Activated T-cell treated with anti-CD3 and anti-CD28 coated beads for 24 hours (primary cell): Measurements from ENCODE around the gene PKP1.

Experiments
- DNase-seq: peaks from one replicate; pipeline ENCODE4 v3.0.0-alpha.2; 2020; ENCODE audit warnings: low read depth

PKP1 gene

DNA sequence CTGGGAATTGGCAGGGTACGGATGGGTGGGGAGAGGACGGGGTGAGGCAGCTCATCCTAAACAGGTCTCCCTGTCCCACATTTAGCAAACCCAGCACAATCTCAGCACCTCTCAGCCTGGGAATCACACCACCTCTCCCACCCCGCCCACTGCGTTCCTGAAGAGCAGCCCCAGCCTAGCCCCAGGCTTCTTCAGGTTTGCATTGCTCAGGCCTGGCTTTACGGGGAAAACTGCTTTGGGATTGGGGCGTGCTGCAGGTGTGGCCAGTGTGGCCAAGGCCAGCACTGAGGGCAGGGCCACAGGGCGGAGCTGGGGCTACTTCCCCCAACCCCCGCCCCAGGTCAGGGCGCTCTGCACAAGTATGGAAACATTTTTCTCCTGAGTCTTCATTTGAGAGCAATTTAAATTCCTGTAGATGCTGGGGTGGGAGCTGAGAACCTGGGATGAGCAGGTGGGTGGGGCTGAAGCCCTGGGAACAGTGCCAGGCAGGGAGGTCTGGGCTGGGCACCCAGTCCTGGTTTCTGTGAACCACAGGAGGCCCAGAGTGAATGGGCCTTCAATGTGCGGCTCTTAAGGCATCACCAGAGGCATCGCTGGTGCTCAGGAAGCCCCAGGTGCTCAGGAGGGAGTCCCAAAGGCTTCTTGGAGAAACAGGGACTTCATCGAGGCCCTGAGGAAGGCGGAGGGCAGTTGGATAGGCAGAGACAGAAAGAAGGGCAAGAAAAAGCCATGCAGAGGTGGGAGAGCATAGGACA lies 70.1 kb downstream of the PKP1 start:
- DNase-seq: no peak

DNA sequence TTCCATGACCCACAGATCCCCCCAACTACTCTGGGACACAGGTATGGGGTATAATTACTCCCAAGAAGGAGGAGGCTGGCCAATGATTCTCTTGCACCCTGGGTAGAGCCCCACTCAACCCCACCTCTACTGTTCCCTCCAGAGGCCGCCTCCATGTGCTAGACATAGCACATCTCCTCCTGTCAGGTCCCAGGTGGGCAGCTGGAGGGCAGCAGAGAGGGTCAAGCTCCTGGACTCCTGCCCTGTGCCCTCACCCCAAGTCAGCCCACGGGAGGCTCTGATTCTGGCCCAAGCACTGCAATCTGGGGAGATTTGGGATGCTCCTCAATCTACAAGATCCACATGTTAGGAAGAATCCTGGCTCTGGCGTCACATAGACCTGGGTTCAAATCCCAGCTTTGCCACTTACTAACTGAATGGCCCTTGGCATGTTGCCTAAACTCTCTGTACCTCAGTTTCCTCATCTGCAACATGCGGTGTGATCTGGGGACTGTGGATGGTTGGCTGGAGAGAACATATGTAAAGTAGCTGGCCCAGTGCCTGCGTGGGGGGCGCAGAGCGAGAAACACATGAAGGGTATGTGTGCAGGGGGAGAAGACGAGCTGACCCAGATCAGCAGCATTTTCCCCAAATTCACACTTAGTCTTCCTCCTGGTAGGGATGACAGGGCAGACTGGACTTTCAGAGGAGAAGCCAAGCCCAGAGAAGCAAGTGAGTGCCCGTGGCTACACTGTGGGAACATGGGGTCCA lies 71.0 kb downstream of the PKP1 start:
- DNase-seq: no peak

DNA sequence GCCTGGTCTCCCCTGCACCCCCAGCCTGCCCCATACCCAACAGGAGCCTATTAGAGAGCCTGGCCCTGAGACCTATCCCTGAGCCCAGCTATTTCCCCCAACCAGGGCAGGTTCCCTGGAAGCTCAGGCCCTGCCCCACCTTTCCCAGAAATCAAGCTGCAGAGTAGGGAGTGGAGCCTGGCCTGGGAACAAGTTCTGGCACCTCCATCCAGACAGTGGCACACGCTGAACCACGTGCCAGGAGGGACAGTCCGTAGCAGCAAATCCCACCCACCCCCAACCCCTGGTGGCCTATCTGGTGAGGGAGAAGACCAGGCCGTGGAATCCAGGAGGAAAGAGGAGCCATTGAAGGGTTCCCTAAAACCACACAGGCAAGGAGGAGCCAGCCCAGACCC lies 71.6 kb downstream of the PKP1 start:
- DNase-seq: no peak

DNA sequence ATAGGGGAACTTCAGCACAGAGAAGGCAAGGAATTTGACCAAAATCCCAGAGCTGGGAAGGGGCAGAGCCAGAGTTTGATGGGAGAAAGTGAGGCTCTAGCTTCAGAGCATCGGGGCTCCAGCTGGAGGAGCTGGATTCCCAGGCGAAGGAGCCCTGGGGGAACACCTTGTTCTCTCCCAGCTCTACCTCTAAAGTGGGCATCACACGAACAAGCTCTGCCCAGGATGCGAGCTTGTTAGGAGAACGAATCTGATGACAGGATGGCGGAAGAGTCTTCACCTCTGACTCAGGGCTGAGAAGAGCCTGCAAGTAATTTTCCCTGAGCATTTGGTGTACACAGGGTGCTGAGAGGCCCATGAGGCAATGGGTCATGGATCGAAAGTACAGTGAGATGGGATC lies 72.2 kb downstream of the PKP1 start:
- no peak for DNase-seq

DNA sequence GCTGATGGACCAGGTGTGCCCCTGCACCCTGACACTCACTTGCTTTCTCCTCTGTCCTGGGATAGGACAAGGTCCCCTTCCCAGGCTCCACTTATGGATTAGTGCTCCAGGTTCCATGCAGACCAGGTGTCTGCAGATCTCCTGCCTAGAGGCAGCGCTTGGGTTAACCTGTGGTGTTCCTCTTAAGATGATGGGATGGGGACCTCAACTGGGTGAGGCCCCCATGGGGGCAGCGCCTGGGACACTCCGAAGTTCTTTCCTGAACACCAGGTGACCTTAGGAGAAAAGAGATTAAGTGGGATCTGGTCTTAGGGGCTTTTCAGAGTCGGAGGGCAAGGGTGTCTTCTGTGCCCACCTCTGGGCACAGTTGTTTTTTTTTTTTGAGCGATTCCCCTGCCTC lies 72.9 kb downstream of the PKP1 start:
- DNase-seq: no peak

DNA sequence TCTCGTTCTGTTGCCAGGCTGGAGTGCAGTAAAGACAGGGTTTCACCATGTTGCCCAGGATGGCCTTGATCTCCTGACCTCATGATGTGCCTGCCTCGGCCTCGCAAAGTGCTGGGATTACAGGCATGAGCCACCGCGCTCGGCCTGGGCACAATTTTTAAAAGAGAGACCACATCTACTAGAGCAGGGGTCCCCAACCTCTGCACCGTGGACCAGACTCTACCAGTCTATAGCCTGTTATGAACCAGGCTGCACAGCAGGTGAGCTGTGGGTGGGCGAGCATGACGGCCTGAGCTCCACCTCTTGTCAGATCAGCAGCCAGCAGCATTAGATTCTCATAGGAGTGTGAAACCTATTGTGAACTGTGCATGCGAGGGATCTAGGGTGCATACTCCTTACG lies 73.4 kb downstream of the PKP1 start:
- no peak for DNase-seq

DNA sequence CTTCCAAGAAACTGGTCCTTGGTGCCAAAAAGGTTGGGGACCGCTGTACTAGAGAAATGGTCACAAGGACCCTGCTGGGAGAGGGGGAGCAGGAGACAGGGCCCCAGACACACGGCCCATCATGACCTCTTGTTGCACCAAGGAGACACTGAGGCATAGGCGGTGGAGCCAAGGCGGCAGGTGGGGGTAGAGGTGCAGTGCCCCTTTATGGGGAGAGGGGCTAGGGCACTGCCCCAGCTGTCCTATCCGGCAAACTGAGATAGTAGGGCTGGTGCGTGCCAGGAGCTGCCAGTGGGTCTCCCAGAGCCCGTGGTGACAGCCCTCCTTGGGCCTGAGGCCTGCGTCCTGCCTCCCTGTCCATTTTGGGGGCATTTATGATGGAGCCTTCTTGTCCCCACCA lies 73.9 kb downstream of the PKP1 start:
- no peak for DNase-seq

DNA sequence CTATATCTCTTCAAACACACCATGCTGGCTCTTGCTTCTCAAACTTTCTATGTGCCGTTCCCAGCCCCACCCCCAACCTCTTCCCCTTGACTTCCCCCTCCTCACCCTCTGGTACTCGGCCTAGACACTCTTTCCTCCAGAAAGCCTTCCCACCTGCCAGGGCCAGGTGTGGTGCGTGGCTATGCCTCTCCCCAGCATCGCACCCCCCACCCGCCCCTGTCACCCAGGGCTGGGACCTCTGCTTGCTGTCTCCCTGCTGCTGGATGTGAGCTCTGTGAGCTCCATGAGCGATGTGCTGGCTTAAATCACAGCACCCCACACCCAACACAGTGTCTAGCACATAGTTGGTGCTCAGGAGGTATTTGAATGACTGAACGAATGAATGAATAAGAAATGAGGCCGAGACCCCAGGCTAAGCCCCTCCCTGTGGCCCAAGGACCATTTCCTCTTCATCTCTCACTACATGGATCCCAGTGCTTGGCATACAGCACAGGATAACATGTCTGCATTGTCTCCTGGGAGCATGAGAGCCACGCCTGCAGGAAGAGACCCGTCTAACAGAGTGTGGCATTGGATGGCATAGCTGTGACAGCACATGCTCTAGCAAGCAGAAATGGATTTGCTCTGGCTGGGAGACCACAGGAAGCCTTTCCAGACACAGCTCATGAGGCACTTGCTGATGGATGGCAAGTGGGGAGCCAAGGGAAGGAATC lies 74.5 kb downstream of the PKP1 start:
- no peak for DNase-seq

DNA sequence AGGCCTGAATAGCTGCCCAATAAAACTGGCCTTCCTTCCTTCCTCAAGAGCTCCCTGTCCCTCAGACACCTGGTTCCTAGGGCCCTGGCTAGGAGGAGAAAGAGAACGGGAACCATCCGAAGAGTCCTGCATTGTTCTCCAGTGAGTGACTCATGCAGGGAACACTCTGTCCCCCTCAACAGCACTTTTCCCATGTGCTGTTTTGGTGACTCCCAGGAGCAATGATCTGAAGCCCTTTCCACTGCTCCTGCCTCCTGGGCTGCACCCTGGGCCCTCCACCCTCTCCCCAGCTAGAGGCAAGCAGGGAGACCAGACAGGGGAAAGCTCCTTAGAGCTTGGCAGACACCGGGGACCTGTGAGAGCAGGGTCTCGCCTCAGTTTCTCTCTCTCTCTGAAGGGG lies 75.3 kb downstream of the PKP1 start:
- no peak for DNase-seq

DNA sequence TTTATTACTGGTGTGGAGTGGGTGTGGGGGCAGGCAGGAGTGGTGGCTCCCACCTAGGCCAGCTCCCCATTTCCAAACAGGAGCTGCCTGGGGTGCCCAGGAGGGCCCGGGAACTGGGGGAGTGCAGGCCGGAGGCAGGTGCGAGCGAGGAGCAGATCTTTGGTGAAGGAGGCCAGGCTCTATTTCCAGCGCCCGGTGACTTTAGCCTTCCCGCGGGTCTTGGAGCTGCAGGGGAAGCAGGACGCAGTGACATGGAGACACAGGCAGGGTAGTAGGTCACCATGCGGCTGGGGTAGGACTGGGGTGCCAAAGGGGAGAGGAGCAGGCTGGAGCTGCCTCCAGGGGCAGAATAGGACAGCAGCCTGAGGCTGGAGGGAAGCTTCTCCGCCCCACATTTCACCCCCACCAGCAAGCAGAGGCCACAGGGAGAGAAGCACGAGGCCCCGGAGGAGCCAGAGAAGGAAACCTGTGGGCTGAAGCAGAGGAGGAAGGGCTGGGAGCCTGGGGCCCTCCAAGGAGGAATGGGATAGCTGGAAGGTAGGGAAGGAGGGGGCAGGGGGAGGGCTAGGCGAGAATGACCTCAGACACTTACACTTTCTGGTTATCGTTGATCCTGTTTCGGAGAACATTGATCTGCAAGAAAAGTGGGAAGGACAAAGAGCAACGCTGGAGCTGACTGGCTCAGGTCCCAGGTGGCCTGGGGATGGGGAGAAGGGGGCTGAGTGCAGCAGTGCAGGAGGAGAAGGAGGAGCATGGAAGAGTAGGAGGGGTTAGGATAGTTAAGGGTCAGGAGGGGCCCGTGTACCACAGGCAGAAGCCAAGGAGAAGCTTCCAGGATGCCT lies 75.9 kb downstream of the PKP1 start:
- DNase-seq: no peak

DNA sequence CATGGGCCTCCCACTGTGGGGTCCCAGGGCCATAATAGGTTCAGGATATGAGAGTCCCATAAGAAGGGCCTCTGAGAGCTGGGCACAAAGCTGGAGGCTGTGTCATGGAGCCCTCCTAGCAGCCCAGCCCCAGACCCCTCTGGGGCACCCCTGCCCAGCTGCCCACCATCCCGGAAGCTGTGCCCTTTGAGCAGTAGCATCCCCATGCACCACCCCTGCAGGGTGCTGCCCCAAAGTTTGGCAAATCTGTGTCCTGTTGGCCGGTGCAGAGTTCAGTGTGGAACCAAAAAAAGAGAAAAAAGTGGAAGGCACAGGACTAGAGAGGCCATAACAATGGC lies 76.5 kb downstream of the PKP1 start:
- no peak for DNase-seq

DNA sequence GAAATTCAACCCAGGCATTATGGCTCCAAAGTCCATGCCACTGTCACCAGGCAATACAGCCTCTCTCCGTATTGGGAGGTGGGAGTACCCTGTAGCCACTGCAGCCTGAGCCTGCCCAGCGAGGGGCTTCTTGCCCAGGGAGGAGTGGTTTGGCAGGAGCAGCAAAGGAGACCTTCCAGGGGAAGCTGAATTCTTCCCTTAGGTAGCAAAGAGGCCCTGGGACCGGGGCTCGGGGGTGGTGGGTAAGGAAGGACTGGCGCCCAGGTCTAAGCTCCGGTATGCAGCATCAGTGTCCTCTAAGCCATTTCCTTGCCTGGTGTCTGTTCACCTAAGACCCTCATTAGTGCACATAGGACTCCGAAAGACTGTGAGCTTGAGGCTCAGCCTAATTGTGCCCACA lies 77.2 kb downstream of the PKP1 start:
- no peak for DNase-seq

DNA sequence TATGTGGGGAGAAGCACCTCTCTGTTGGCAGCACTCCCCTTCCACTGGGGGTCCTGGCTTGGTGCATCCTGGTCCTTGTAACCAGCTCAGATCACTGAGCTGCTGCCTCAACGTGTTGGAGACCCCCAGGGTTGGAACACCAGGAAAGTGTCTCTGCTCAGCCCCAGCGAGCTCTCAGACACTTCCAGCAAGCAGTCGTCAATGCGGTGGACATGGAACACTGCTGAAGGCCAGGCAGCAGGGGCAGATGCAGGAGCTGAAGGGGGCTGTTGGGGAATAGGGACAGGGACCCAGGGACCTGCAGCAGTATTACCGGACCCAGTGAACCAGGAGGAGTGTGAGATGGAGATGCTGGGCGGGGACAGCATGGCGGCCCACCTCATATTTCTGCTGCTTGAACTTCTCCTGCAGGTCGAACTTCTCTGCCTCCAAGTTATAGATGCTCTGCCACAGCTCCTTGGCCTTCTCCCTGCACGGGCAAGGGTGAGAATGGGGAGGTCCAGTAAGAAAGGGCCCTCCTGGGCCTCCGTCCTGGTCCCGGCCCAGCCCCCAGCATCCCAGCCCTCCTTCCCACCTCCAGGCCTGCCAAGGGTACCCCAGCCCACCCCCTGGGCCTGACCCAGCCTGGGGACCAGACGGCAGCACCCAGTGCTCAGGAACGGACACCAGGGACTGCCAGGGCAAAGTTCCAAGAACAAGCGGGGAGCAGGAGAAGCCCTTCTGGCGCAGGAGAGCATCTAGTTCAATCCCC lies 77.8 kb downstream of the PKP1 start:
- no peak for DNase-seq

DNA sequence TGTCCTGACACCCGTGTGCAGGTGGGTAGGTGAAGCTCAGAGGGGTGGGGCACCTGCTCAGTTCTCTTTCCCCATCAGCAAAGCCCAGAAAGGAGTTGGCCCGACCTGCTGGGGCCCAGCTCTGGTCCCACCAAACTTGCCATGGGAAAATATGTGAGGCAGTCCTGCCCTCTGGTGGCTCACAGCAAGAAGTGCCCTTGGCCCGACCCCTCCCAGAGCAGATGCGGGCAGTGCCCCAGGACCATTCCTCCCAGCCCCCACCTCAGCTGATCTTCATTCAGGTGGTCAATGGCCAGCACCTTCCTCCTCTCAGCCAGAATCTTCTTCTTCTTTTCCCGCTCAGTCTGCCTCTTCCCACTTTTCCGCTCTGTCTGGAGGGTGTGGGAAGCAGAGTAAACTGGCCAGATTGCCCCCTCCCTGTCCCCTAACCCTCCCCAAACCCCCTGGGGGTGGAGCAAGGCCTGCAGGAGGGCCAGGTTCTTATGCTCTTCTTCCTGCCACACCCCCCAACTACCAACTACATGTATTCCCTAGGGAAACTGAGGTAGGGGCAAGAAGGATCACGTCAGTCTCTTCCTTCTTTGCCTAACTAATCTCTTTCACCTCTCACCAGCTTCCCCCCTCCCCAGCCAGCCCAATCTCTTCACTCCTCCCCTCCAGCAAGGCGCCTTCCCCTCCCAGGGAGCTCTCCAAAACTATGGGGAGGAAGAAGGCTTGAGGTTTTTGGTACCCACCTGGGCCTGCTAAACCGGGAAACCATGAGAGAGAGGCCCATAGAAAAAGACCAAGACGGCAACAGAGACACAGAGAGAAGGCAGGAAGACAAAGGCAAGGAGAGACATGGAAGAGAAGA lies 78.6 kb downstream of the PKP1 start:
- DNase-seq: no peak

DNA sequence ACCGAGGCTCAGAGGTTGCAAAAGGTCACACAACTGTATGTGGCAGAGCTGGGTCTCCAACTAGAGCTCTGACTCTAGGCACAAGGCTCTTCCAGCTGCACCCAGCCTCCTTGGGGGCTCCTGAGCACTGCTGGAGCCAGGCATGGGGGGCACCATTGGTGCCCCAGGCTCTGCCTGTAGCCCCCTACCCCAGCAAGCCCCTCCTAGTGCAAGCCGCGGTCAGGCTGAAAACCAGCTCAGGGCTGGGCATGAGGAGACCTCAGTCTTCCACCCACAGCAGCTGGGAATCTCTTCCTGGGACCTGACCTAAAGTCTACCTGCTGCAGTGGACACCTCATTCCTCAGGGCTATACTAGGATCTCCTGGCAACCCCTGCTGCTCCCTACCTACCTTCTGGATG lies 79.6 kb downstream of the PKP1 start:
- no peak for DNase-seq

DNA sequence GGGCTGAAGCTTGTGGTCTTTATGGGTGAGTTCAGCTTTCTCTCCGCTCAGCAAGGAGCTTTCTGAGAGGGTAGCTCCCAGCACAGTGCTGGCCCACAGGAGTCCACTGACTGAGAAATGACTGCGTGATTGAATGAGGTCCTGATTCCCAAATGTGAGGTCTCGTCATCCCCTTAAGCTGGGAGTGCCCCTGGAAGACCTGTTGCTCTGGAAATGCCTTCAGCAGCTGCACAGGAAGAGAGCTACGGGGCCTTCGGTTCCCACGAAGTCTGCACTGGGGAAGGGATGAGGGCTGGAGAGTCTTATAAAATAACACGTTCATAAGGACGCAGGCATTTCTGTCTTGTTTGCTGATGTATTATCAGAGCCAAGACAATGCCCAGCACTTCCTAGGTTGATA lies 80.2 kb downstream of the PKP1 start:
- DNase-seq: no peak

DNA sequence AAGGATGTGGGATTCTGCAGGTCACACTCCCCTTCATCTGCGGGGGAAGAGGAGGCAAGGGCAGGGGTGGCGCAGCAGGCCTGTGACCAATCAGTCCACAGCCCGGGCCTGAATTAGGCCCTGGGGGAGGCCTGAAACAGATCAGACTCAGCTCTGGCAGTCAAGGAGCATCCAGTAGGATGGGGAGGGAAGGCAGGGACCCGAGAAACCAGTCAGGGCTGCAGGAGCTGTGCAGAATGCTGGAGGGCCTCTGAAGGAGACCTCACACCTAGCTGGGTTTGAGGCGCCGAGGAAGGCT lies 81.5 kb downstream of the PKP1 start:
- DNase-seq: no peak

DNA sequence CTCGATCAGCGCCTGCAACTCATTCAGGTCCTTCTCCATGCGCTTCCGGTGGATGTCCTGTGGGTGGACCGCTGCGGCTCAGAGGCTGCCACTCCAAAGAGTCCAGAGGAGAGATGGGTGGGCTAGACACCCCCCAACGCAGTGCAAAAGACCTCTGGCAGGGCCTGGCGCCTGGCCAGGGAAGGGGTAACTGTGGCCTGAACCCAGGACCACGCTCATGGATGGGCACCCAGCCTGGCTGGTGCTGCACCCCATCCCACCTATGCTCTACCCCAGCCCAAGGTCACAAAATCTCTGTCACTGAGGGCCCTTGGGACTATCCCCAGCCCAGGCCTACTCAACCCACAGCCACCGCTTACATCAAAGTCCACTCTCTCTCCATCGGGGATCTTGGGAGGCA lies 81.9 kb downstream of the PKP1 start:
- DNase-seq: no peak

DNA sequence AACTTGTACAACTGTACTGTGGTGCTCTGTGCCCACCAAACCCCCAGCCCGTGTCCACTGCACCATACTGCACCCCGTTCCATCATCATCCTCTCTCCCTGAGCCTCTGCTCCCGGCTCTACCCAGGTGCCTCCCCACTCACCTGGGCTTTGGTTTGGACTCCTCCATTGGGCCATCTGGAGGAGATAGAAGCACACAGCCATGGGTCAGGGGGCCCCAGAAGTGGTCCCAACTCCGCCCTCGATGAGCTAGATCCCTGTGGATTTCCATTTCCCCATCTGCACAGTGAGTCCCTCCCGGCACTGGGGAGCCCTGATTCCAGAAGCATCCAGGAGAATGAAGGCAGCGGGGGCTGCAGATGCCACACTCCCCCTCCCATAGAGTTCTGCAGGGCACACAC lies 83.4 kb downstream of the PKP1 start:
- no peak for DNase-seq

DNA sequence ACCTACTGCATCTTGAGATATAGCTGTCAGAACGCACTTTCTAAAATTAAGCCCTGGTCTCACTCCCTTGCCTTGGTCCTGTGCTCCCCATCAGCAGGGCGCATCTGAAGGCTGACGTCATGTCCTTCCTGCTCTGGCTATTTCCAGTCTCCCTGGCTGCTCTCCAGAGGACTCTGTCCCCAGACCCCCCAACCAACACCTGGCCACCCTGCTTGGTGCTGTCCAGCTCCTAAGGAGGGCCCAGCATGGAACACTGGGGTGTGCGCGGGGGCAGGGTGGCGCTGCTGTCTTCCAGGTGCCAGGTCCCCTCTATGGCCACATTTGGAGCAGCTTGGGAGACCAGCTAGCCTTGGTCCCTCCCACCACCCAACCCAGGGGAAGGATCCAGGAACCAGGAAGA lies 85.9 kb downstream of the PKP1 start:
- DNase-seq: no peak

DNA sequence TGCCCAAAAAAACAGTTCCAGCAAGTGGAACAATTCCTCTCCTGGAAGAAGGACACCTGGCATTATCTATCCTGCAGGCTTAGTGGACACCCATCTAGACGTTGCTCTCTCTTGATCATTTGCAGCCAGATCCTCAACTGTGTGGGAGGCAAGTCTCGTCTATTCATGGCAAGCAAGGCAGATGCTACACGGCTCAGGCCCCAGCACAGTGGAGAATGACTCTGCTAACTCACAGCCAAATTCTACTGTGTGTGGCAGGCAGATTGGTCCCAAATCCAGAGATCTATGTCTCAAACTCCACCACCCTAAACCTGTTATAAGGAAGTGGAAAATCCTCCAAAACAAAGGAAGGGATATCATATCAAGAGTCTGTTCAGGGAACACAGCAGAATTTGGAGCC lies 87.2 kb downstream of the PKP1 start:
- no peak for DNase-seq
